HCT116 (cell line): ENCODE data around the gene PRMT7. TPM values are rescaled to one million over a fixed set of nuclear protein-coding genes. Genes with fewer than 3 reads are reported as not detected.

ENCODE experiments used
- ATAC-seq: fragments of 200-7000 bp; cut with Tn5 transposase; 2 replicates; pipeline ENCODE4 v1.9.1; 2020; ENCODE audit warnings: mild to moderate bottlenecking, moderate library complexity
- BruUV-seq: library from RNA; stranded (reverse); fragments of 400-500 nt; replicated peaks from 2 replicates; lab custom pipeline; 2021; lab: Mats Ljungman, UMichigan
- CTCF ChIA-PET: fragments of 300-600 bp; sonication (Branson Sonifier 250); formaldehyde crosslinking; loops from one replicate; lab custom pipeline; 2021; ENCODE audit warnings: antibody characterized with exemption; lab: Charles Lee
- POLR2A ChIA-PET: fragments of 300-600, 350-600 bp; sonication (Branson Sonifier 250); formaldehyde crosslinking; loops from one replicate; lab custom pipeline; 2021; ENCODE audit warnings: antibody characterized with exemption; lab: Charles Lee
- RAD21 ChIA-PET, 2 experiments: fragments of 300-600 bp; sonication (Branson Sonifier 250); formaldehyde crosslinking; loops; one replicate each; lab custom pipeline; 2023; ENCODE audit warnings: low total read pairs in 2 of 2; ENCODE audit not compliant: uncharacterized antibody in 2 of 2, unreplicated experiment in 2 of 2, low non-redundant PET in 1 of 2; lab: Charles Lee
- DNase-seq: peaks from one replicate; pipeline ENCODE4 v3.0.0-alpha.2; 2010; ENCODE audit warnings: low read depth, low spot score
- H2AFZ ChIP-seq: fragments of 200-600 bp; shearing (Covaris generic), sonication (generic); 2 replicates; pipeline ENCODE4 v1.6.1; 2017; ENCODE audit warnings: low read depth, mixed run types, mixed read lengths, antibody characterized with exemption, low read length; ENCODE audit not compliant: poor library complexity, severe bottlenecking
- H3K27ac ChIP-seq: 2 replicates; pipeline ENCODE4 v1.5.1; 2012; ENCODE audit warnings: low read depth, low read length
- H3K27me3 ChIP-seq: fragments of 200-600 bp; sonication (generic); 2 replicates; pipeline ENCODE4 v1.6.1; 2016; ENCODE audit warnings: mixed run types, low read length, mixed read lengths; ENCODE audit not compliant: insufficient read depth
- H3K36me3 ChIP-seq, 2 experiments: fragments of 200-500 bp in 1 of 2; fragments of 200-600 bp in 1 of 2; sonication (Bioruptor generic) in 1 of 2; sonication (generic) in 1 of 2; 2 replicates each; pipeline versions ENCODE4 v1.5.1 to v1.6.1; 2014 to 2016; ENCODE audit warnings: low read length in 2 of 2, inconsistent platforms in 1 of 2, mixed read lengths in 1 of 2, mixed run types in 1 of 2; ENCODE audit not compliant: insufficient read depth in 2 of 2, control insufficient read depth in 1 of 2
- H3K4me1 ChIP-seq, 2 experiments: fragments of 200-600 bp in 1 of 2; sonication (generic) in 1 of 2; 2 replicates each; pipeline versions ENCODE4 v1.5.1 to v1.6.1; 2012 to 2017; ENCODE audit warnings: low read length in 2 of 2, inconsistent platforms in 1 of 2, mild to moderate bottlenecking in 1 of 2, mixed read lengths in 1 of 2, mixed run types in 1 of 2, moderate library complexity in 1 of 2; ENCODE audit not compliant: insufficient read depth in 2 of 2, control insufficient read depth in 1 of 2
- H3K4me2 ChIP-seq: fragments of 200-600 bp; sonication (generic); 2 replicates; pipeline ENCODE4 v1.6.1; 2017; ENCODE audit warnings: mixed run types, low read length, mixed read lengths
- H3K4me3 ChIP-seq, 2 experiments: fragments of 200-600 bp in 1 of 2; sonication (generic) in 1 of 2; replicated peaks in 1 of 2; 2 replicates each; pipeline ENCODE4 v1.5.1; 2011 to 2016; ENCODE audit warnings: low read length in 2 of 2, control low read depth in 1 of 2, low read depth in 1 of 2, mild to moderate bottlenecking in 1 of 2, mixed read lengths in 1 of 2, mixed run types in 1 of 2
- H3K79me2 ChIP-seq: fragments of 200-600 bp; sonication (generic); 2 replicates; pipeline ENCODE4 v1.6.1; 2017; ENCODE audit warnings: mild to moderate bottlenecking, mixed run types, low read length, moderate library complexity, mixed read lengths; ENCODE audit not compliant: insufficient read depth
- H3K9ac ChIP-seq: fragments of 200-600 bp; sonication (generic); 2 replicates; pipeline ENCODE4 v1.6.1; 2016; ENCODE audit warnings: low read length, mixed read lengths
- H3K9me2 ChIP-seq: fragments of 200-600 bp; sonication (generic), shearing (Covaris generic); 2 replicates; pipeline ENCODE4 v1.6.1; 2017; ENCODE audit warnings: mixed run types, mild to moderate bottlenecking, moderate library complexity; ENCODE audit not compliant: insufficient read depth
- H3K9me3 ChIP-seq, 2 experiments: fragments of 200-500 bp in 1 of 2; fragments of 200-600 bp in 1 of 2; sonication (Bioruptor generic) in 1 of 2; sonication (generic) in 1 of 2; 2 replicates each; pipeline ENCODE4 v1.6.1; 2014 to 2017; ENCODE audit warnings: low read length in 2 of 2, mixed read lengths in 2 of 2, inconsistent platforms in 1 of 2, low read depth in 1 of 2, mild to moderate bottlenecking in 1 of 2, mixed run types in 1 of 2, moderate library complexity in 1 of 2; ENCODE audit not compliant: control insufficient read depth in 1 of 2, insufficient read depth in 1 of 2
- H4K20me1 ChIP-seq: fragments of 200-600 bp; sonication (generic), shearing (Covaris generic); 2 replicates; pipeline ENCODE4 v1.6.1; 2017; ENCODE audit warnings: mixed run types, mild to moderate bottlenecking, moderate library complexity; ENCODE audit not compliant: insufficient read depth
- ATF3 ChIP-seq: IDR thresholded peaks from 2 replicates; pipeline ENCODE4 v1.6.1; 2012
- CBX3 ChIP-seq: IDR thresholded peaks from 2 replicates; pipeline ENCODE4 v1.6.1; 2012; ENCODE audit warnings: low read depth
- CEBPB ChIP-seq: IDR thresholded peaks from 2 replicates; pipeline ENCODE4 v1.6.1; 2012; ENCODE audit warnings: low read depth
- CTCF ChIP-seq, 3 experiments: fragments of 200-600 bp in 1 of 3; sonication (generic) in 1 of 3; IDR thresholded peaks in 2 of 3; conservative IDR thresholded peaks in 1 of 3; 2 replicates each; pipeline ENCODE4 v1.5.1; 2012 to 2017; ENCODE audit warnings: low read depth in 2 of 3, low read length in 2 of 3, antibody characterized with exemption in 1 of 3, borderline replicate concordance in 1 of 3, control low read depth in 1 of 3, mild to moderate bottlenecking in 1 of 3, mixed read lengths in 1 of 3, mixed run types in 1 of 3, moderate library complexity in 1 of 3; ENCODE audit not compliant: insufficient read depth in 1 of 3
- EGR1 ChIP-seq: IDR thresholded peaks from 2 replicates; pipeline ENCODE4 v1.6.1; 2012; ENCODE audit warnings: low read depth
- EZH2phosphoT487 ChIP-seq: fragments of 200-600 bp; IDR thresholded peaks from 2 replicates; pipeline ENCODE4 v1.6.1; 2018; ENCODE audit warnings: antibody characterized with exemption, borderline replicate concordance
- JUND ChIP-seq: IDR thresholded peaks from 2 replicates; pipeline ENCODE4 v1.6.1; 2012
- SP1 ChIP-seq: IDR thresholded peaks from 2 replicates; pipeline ENCODE4 v1.6.1; 2012; ENCODE audit warnings: low read depth
- TCF7L2 ChIP-seq: IDR thresholded peaks from 2 replicates; pipeline ENCODE4 v1.7.0; 2011; ENCODE audit warnings: borderline replicate concordance, inconsistent platforms; ENCODE audit not compliant: insufficient read depth, insufficient read length; ENCODE audit errors: extremely low read depth
- ZNF274 ChIP-seq: fragments of 200-500 bp; sonication (Bioruptor generic); IDR thresholded peaks from 2 replicates; pipeline ENCODE4 v1.6.1; 2014; ENCODE audit warnings: mild to moderate bottlenecking, low read depth, low read length, inconsistent platforms
- intact Hi-C: fragments of 100-400 bp; cut with micrococcal nuclease; formaldehyde crosslinking; loops from 2 replicates; pipeline ENCODE4 v1.10.0; 2022
- total RNA-seq: library from RNA; stranded (reverse); gene quantifications from one replicate; pipeline ENCODE4 v1.2.1, GENCODE V29; 2021; ENCODE audit not compliant: unreplicated experiment

Gene PRMT7
- total RNA-seq, 1 experiment from 2014 or later = 34.4 TPM

GRCh38 chr16:68378436-68379415 is 67.9 kb downstream of the PRMT7 start:
- no peaks in the 10 kb centered on the region for H3K79me2 ChIP-seq
- RAD21 ChIA-PET = no interaction called here
- BruUV-seq = no TSS peak
- no peak for DNase-seq
- H3K9ac ChIP-seq = no peak overlapping the region
- intact Hi-C loops = no loop called here
- H3K4me1 ChIP-seq = peaks cover 0 to 4% of the 10 kb centered on the region in 2 experiments; a peak in 1 of 4 replicates
- no peaks in the 10 kb centered on the region for H3K36me3 ChIP-seq
- TF ChIP-seq ATF3 (no peak), JUND (no peak), ZNF274 (no peak), EGR1 (no peak), CTCF (IDR thresholded peaks at IDR 0.05 in 2 of 3, conservative IDR thresholded peaks at IDR 0.05 in 1 of 3; ENCODE audit: borderline replicate concordance in 1 of 3, insufficient read depth in 1 of 3, low read depth in 2 of 3, low read length in 2 of 3) (no peak), TCF7L2 (no peak), CBX3 (no peak), SP1 (no peak), CEBPB (no peak), EZH2phosphoT487 (no peak)
- TF ChIP-seq, all 23 proteins: peak for 0
- H3K27ac ChIP-seq = no peak overlapping the region
- H3K4me2 ChIP-seq = no peak overlapping the region
- no peak overlapping the region for H3K4me3 ChIP-seq
- ChIA-PET POLR2A (no interaction called here), CTCF (interaction anchor here (0.7 kb wide), 1 partner anchor 196 kb away, joined by 3 read pairs; no protein-coding TSS in a partner anchor)
- H3K9me3 ChIP-seq = no peaks in the 10 kb centered on the region
- no peaks in the 10 kb centered on the region for H3K27me3 ChIP-seq
- ATAC-seq = no peak
- no peaks in the 10 kb centered on the region for H3K9me2 ChIP-seq
- H2AFZ ChIP-seq = no peak overlapping the region
- H4K20me1 ChIP-seq = no peaks in the 10 kb centered on the region
